Trophoblast cell (in vitro differentiated cells and primary cell): ENCODE measurements around the gene TAPBPL.

Experiments
- DNase-seq, 2 donors: peaks; one replicate each; pipeline ENCODE4 v3.0.0-alpha.2; 2016
- H2AFZ ChIP-seq: 2 replicates; pipeline ENCODE4 v1.6.1; 2013; ENCODE audit warnings: low read length, moderate library complexity, mild to moderate bottlenecking; ENCODE audit not compliant: insufficient read depth, poor library complexity
- H2AK5ac ChIP-seq: 2 replicates; pipeline ENCODE4 v1.6.1; 2013; ENCODE audit warnings: mild to moderate bottlenecking, low read length
- H2BK120ac ChIP-seq: 2 replicates; pipeline ENCODE4 v1.6.1; 2013; ENCODE audit warnings: low read length, mild to moderate bottlenecking, moderate library complexity; ENCODE audit not compliant: insufficient read depth, poor library complexity
- H2BK12ac ChIP-seq: 2 replicates; pipeline ENCODE4 v1.6.1; 2013; ENCODE audit warnings: mild to moderate bottlenecking, low read length, moderate library complexity
- H2BK5ac ChIP-seq: 2 replicates; pipeline ENCODE4 v1.6.1; 2013; ENCODE audit warnings: low read length, low read depth, moderate library complexity, mild to moderate bottlenecking; ENCODE audit not compliant: poor library complexity
- H3K14ac ChIP-seq: 2 replicates; pipeline ENCODE4 v1.6.1; 2013; ENCODE audit warnings: mild to moderate bottlenecking, low read length
- H3K18ac ChIP-seq: 2 replicates; pipeline ENCODE4 v1.6.1; 2013; ENCODE audit warnings: mild to moderate bottlenecking, low read length
- H3K23ac ChIP-seq: 2 replicates; pipeline ENCODE4 v1.6.1; 2013; ENCODE audit warnings: low read length
- H3K27ac ChIP-seq: 2 replicates; pipeline ENCODE4 v1.5.1; 2013; ENCODE audit warnings: low read depth, mild to moderate bottlenecking, inconsistent platforms, low read length, moderate library complexity
- H3K27me3 ChIP-seq: 2 replicates; pipeline ENCODE4 v1.6.1; 2013; ENCODE audit warnings: inconsistent platforms, mild to moderate bottlenecking, low read length, moderate library complexity; ENCODE audit not compliant: insufficient read depth
- H3K36me3 ChIP-seq, 2 experiments: 1 replicate in 1 of 2; 2 replicates in 1 of 2; pipeline ENCODE4 v1.6.1; 2013; ENCODE audit warnings: low read length in 2 of 2, mild to moderate bottlenecking in 2 of 2, moderate library complexity in 1 of 2; ENCODE audit not compliant: insufficient read depth in 2 of 2, control insufficient read depth in 1 of 2
- H3K4ac ChIP-seq: 2 replicates; pipeline ENCODE4 v1.6.1; 2013; ENCODE audit warnings: low read depth, mild to moderate bottlenecking, low read length, moderate library complexity
- H3K4me1 ChIP-seq, 2 experiments: 1 replicate in 1 of 2; 2 replicates in 1 of 2; pipeline ENCODE4 v1.6.1; 2013; ENCODE audit warnings: low read length in 2 of 2, mild to moderate bottlenecking in 2 of 2, moderate library complexity in 1 of 2; ENCODE audit not compliant: insufficient read depth in 2 of 2, control insufficient read depth in 1 of 2
- H3K4me2 ChIP-seq: 2 replicates; pipeline ENCODE4 v1.6.1; 2013; ENCODE audit warnings: inconsistent platforms, mild to moderate bottlenecking, low read length, moderate library complexity
- H3K4me3 ChIP-seq: 2 replicates; pipeline ENCODE4 v1.5.1; 2013; ENCODE audit warnings: mild to moderate bottlenecking, low read depth, low read length, inconsistent platforms
- H3K79me1 ChIP-seq: one replicate; pipeline ENCODE4 v1.6.1; 2013; ENCODE audit warnings: low read length
- H3K79me2 ChIP-seq: 2 replicates; pipeline ENCODE4 v1.6.1; 2013; ENCODE audit warnings: low read length, mild to moderate bottlenecking; ENCODE audit not compliant: control insufficient read depth, insufficient read depth, poor library complexity
- H3K9ac ChIP-seq: 2 replicates; pipeline ENCODE4 v1.6.1; 2013; ENCODE audit warnings: mild to moderate bottlenecking, low read length
- H3K9me3 ChIP-seq: 2 replicates; pipeline ENCODE4 v1.6.1; 2013; ENCODE audit warnings: low read depth, mild to moderate bottlenecking, control low read depth, inconsistent platforms, low read length; ENCODE audit not compliant: insufficient read depth
- H4K12ac ChIP-seq: 2 replicates; pipeline ENCODE4 v1.6.1; 2013; ENCODE audit warnings: low read depth, mild to moderate bottlenecking, low read length, moderate library complexity
- H4K8ac ChIP-seq: 2 replicates; pipeline ENCODE4 v1.6.1; 2013; ENCODE audit warnings: low read depth, mild to moderate bottlenecking, low read length, moderate library complexity
- H4K91ac ChIP-seq: one replicate; pipeline ENCODE4 v1.6.1; 2013; ENCODE audit warnings: low read depth, mild to moderate bottlenecking, low read length, moderate library complexity
- WGBS: extraction: QIAGEN DNeasy Blood & Tissue Kit; methylation state at CpG from one replicate; pipeline ENCODE4 v1.1.7; 2013; ENCODE audit warnings: missing lambda C conversion rate; ENCODE audit not compliant: insufficient read length, insufficient coverage; ENCODE audit errors: extremely low coverage; 5-methylcytosine and 5-hydroxymethylcytosine counted together

The TAPBPL gene

DNA sequence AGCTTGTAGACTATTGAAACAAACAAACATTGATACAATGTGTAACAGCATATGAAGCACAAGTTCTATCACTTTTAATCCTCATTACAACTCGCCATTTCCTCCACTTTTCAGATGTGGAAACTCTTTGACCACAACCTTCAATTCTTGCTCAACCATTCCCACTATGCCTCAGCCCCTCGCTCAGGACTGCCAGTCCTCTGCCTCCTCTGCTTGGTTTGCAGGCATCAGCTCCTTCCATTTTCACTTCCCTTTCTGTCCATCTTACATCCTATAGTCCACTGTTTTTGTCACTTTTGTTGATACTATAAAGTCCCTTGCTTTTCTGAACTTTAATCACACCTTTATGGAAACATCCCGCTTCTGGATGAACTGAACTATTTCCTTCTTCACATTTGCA, 35.2 kb upstream of the TAPBPL start:
- Histone ChIP-seq H4K12ac (no peak overlapping the region), H3K79me1 (no peaks in the 10 kb centered on the region), H3K79me2 (no peaks in the 10 kb centered on the region), H4K91ac (no peak overlapping the region), H2BK120ac (no peak overlapping the region), H3K27me3 (no peaks in the 10 kb centered on the region), H2BK12ac (no peak overlapping the region), H3K27ac (no peak overlapping the region), H3K9ac (no peak overlapping the region), H2BK5ac (no peak overlapping the region), H4K8ac (no peak overlapping the region), H3K4ac (no peak overlapping the region), H3K14ac (no peak overlapping the region), H3K4me1 (no peaks in the 10 kb centered on the region), H3K36me3 (no peaks in the 10 kb centered on the region), H3K18ac (no peak overlapping the region), H3K23ac (no peak overlapping the region), H2AK5ac (no peak overlapping the region), H3K4me2 (no peak overlapping the region), H3K4me3 (no peak overlapping the region), H2AFZ (no peak overlapping the region), H3K9me3 (no peaks in the 10 kb centered on the region)
- WGBS = no CpG with 5 or more reads among the region's 3 CpGs
- peak in 1 of 2 donors; percentile 8 for DNase-seq

DNA sequence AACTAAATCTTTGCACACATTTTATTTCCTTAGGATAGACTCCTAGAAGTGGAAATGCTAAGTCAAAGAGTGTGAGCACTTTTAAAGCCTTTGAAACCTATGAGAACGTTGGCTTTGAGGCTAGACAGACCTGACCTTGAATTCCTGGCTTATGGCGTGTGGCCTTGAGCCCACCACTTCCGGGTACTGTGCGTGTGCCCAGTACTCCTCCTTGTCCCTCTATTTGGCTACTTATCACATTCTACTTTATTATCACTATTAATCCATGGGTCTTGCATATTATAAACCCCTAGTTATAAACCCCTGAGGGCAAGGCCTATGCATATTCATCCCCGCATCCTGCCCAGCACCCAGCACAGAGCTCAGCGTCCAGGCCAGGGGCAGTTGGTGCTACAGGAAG, 33.0 kb upstream of the TAPBPL start:
- no peaks in the 10 kb centered on the region for H3K9me3 ChIP-seq
- no peak overlapping the region for H3K14ac ChIP-seq
- H3K4ac ChIP-seq = no peak overlapping the region
- H3K79me2 ChIP-seq = no peaks in the 10 kb centered on the region
- no peak overlapping the region for H4K12ac ChIP-seq
- H3K4me1 ChIP-seq = no peaks in the 10 kb centered on the region
- no peak overlapping the region for H3K23ac ChIP-seq
- no peak overlapping the region for H2AFZ ChIP-seq
- DNase-seq = no peak
- H3K9ac ChIP-seq = no peak overlapping the region
- no peak overlapping the region for H3K4me3 ChIP-seq
- H3K36me3 ChIP-seq = no peaks in the 10 kb centered on the region
- H3K4me2 ChIP-seq = no peak overlapping the region
- H2AK5ac ChIP-seq = no peak overlapping the region
- H4K8ac ChIP-seq = no peak overlapping the region
- no CpG with 5 or more reads among the region's 6 CpGs for WGBS
- H2BK12ac ChIP-seq = no peak overlapping the region
- H2BK5ac ChIP-seq = no peak overlapping the region
- no peaks in the 10 kb centered on the region for H3K27me3 ChIP-seq
- H3K79me1 ChIP-seq = no peaks in the 10 kb centered on the region
- no peak overlapping the region for H2BK120ac ChIP-seq
- no peak overlapping the region for H3K27ac ChIP-seq
- H4K91ac ChIP-seq = no peak overlapping the region
- no peak overlapping the region for H3K18ac ChIP-seq

DNA sequence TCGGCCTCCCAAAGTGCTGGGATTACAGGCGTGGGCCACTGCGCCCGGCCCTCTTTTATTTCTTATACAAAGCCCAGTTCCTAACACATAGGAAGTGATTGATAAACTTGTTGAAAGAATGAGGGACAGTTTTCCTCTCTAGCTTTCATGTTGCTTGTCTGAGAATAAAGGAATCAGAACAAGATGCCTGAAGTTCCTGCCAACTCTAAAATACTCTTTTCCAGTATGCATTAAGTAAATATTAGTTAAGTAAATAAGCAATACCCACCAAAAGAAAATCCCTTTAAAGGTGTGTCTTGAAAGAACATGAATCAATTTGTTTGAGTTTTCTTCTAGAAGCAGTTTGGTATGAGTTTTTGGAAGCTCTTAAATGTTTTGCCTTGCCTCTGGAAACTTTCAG, 31.5 kb upstream of the TAPBPL start:
- no peak overlapping the region for H2BK12ac ChIP-seq
- no peak overlapping the region for H4K91ac ChIP-seq
- no peak overlapping the region for H3K4ac ChIP-seq
- no peak overlapping the region for H3K4me2 ChIP-seq
- H2BK120ac ChIP-seq = no peak overlapping the region
- no peaks in the 10 kb centered on the region for H3K36me3 ChIP-seq
- no peak overlapping the region for H3K27ac ChIP-seq
- no CpG with 5 or more reads among the region's 4 CpGs for whole genome bisulfite sequencing
- no peaks in the 10 kb centered on the region for H3K79me1 ChIP-seq
- H3K79me2 ChIP-seq = no peaks in the 10 kb centered on the region
- no peak overlapping the region for H2AK5ac ChIP-seq
- H3K9me3 ChIP-seq = no peaks in the 10 kb centered on the region
- H3K9ac ChIP-seq = no peak overlapping the region
- no peaks in the 10 kb centered on the region for H3K27me3 ChIP-seq
- H3K23ac ChIP-seq = no peak overlapping the region
- no peak overlapping the region for H3K4me3 ChIP-seq
- no peak overlapping the region for H3K14ac ChIP-seq
- H4K12ac ChIP-seq = no peak overlapping the region
- no peaks in the 10 kb centered on the region for H3K4me1 ChIP-seq
- no peak overlapping the region for H3K18ac ChIP-seq
- H4K8ac ChIP-seq = no peak overlapping the region
- H2AFZ ChIP-seq = no peak overlapping the region
- no peak for DNase-seq
- no peak overlapping the region for H2BK5ac ChIP-seq

DNA sequence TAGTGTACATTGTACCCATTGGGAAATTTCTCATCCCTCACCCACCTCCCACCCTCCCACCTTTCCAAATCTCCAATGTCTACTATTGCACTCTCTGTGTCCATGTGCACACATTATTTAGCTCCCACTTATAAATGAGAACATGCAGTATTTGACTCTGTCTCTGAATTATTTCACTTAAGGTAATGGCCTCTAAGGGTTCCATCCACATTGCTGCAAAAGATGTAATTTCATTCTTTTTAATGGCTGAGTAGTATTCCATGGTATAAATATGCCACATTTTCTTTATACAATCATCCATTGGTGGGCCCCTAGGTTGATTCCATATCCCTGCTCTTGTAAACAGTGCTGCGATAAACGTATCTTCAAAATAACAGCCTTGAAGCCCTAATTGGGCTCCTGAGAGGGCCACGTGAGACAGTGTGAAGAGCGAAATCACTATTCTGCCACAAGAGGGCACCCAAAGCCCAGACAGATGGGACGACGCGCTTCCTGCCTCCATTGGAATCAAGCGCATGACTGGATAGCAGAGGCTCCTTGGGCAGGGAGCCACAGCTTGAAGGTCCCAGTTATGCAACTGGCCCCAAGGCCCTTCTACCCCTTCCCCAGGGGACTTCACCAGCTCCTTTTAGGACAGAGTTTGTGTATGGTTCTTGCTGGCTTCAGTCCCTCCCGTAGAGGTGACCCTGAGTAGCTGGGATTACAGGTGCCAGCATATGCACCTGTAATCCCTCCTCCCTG, 28.4 kb upstream of the TAPBPL start:
- H3K9me3 ChIP-seq = no peaks in the 10 kb centered on the region
- H2BK5ac ChIP-seq = no peak overlapping the region
- H3K4ac ChIP-seq = no peak overlapping the region
- no peak overlapping the region for H2BK12ac ChIP-seq
- H4K12ac ChIP-seq = no peak overlapping the region
- H3K27ac ChIP-seq = no peak overlapping the region
- no peak overlapping the region for H2BK120ac ChIP-seq
- no peaks in the 10 kb centered on the region for H3K79me1 ChIP-seq
- H3K18ac ChIP-seq = no peak overlapping the region
- no peaks in the 10 kb centered on the region for H3K4me1 ChIP-seq
- H4K8ac ChIP-seq = no peak overlapping the region
- H3K23ac ChIP-seq = no peak overlapping the region
- no peak overlapping the region for H3K4me2 ChIP-seq
- no peaks in the 10 kb centered on the region for H3K36me3 ChIP-seq
- no peak overlapping the region for H4K91ac ChIP-seq
- H2AFZ ChIP-seq = no peak overlapping the region
- no peaks in the 10 kb centered on the region for H3K79me2 ChIP-seq
- H2AK5ac ChIP-seq = no peak overlapping the region
- H3K9ac ChIP-seq = no peak overlapping the region
- no peak overlapping the region for H3K4me3 ChIP-seq
- DNase-seq = peak; percentile 90 to 96
- no peak overlapping the region for H3K14ac ChIP-seq
- no CpG with 5 or more reads among the region's 9 CpGs for WGBS
- no peaks in the 10 kb centered on the region for H3K27me3 ChIP-seq
